ENCODE measurements around the gene FAM124B. TPM values are rescaled to one million over a fixed set of nuclear protein-coding genes. Genes with fewer than 3 reads are reported as not detected.

Gene FAM124B
- total and polyA plus RNA-seq, 2 of the 8 experiments (the other 6 are each of a cell fraction or from before 2014, with no cell fraction given), result 2.1 to 2.6 TPM

- no peak overlapping the region for H2AK5ac ChIP-seq (ENCODE audit: low read depth, low read length)
- H2AFZ ChIP-seq (ENCODE audit: low read length), result no peak overlapping the region
- no peaks in the 10 kb centered on the region for H3K79me2 ChIP-seq (ENCODE audit: control insufficient read depth in 1 of 2, insufficient read depth in 2 of 2, low read length in 2 of 2)
- no peak overlapping the region for H3K27ac ChIP-seq (ENCODE audit: low read depth, low read length)
- POLR2A ChIA-PET (ENCODE audit: partially characterized antibody), result no interaction called here
- no peaks in the 10 kb centered on the region for H3K23me2 ChIP-seq (ENCODE audit: low read depth, low read length)
- no peak overlapping the region for H4K5ac ChIP-seq (ENCODE audit: insufficient read length, low read depth, low read length)
- no peak overlapping the region for H3K14ac ChIP-seq (ENCODE audit: insufficient read length)
- no peaks in the 10 kb centered on the region for H4K20me1 ChIP-seq (replicated peaks in 1 of 2; ENCODE audit: control insufficient read depth in 1 of 2, insufficient read depth in 2 of 2, low read length in 2 of 2)
- no peak overlapping the region for H3K23ac ChIP-seq (ENCODE audit: insufficient read length)
- DNase-seq (ENCODE audit: low read depth in 1 of 2, low spot score in 2 of 2) (no peak), FAIRE-seq (no peak)
- H3K4me3 ChIP-seq (ENCODE audit: extremely low read depth in 1 of 4, insufficient read depth in 2 of 4, low read depth in 3 of 4, low read length in 4 of 4), result no peak overlapping the region
- H2BK20ac ChIP-seq (ENCODE audit: low read length), result no peak overlapping the region
- H3K4me1 ChIP-seq (replicated peaks in 1 of 4; ENCODE audit: control insufficient read depth in 3 of 4, insufficient read depth in 4 of 4, low read length in 3 of 4), result no peaks in the 10 kb centered on the region
- H3K36me3 ChIP-seq (ENCODE audit: control insufficient read depth in 2 of 4, insufficient read depth in 4 of 4, low read length in 3 of 4), result no peaks in the 10 kb centered on the region
- no peaks in the 10 kb centered on the region for H3K27me3 ChIP-seq (replicated peaks in 1 of 4; ENCODE audit: control insufficient read depth in 3 of 4, extremely low read depth in 1 of 4, insufficient read depth in 3 of 4, low read length in 3 of 4)
- H3K56ac ChIP-seq (replicated peaks; ENCODE audit: insufficient read length, low read depth, low read length), result no peak overlapping the region
- H2BK5ac ChIP-seq (ENCODE audit: low read depth, low read length), result no peak overlapping the region
- CTCF ChIA-PET (ENCODE audit: partially characterized antibody), result interaction anchor here (0.9 to 3.0 kb wide), 3 partner anchors 19 to 266 kb away, joined by 3 to 8 read pairs (median 3); no protein-coding TSS in a partner anchor
- peaks cover 9 to 13% of the 10 kb centered on the region in 2 experiments; a peak in 3 of 4 replicates for H3K9me3 ChIP-seq (ENCODE audit: insufficient read depth in 2 of 2, low read depth in 1 of 2, low read length in 1 of 2)
- no peaks in the 10 kb centered on the region; the same call in 1 of the 2 replicates for H3K79me1 ChIP-seq (ENCODE audit: low read depth, low read length)
- 84% methylated on average over 2 of the region's 2 CpGs; no CpG with 5 or more reads in 1 of the 2 experiments for WGBS, 2 experiments (ENCODE audit: extremely low coverage in 1 of 2, insufficient coverage in 1 of 2, insufficient read length in 1 of 2, insufficient replicate concordance in 2 of 2, low coverage in 1 of 2, low lambda C conversion rate in 2 of 2, missing lambda C conversion rate in 1 of 2)
- H3K4me2 ChIP-seq (ENCODE audit: insufficient read depth in 1 of 2, low read depth in 2 of 2, low read length in 2 of 2), result no peak overlapping the region
- H4K91ac ChIP-seq (replicated peaks; ENCODE audit: insufficient read length, low read length), result no peak overlapping the region
- no peak overlapping the region for H3K18ac ChIP-seq (ENCODE audit: extremely low read depth, low read length)
- no peak overlapping the region for H3K9ac ChIP-seq (replicated peaks in 1 of 4; ENCODE audit: extremely low read depth in 1 of 4, low read depth in 3 of 4, low read length in 3 of 4)
- H3K4ac ChIP-seq (replicated peaks; ENCODE audit: insufficient read length, low read depth, low read length), result no peak overlapping the region
- no peak overlapping the region for H4K8ac ChIP-seq (ENCODE audit: extremely low read depth, insufficient read depth, low read length)
- no peak overlapping the region for H2BK120ac ChIP-seq (replicated peaks; ENCODE audit: low read depth, low read length)
- no peak overlapping the region for H2BK12ac ChIP-seq (ENCODE audit: low read depth, low read length)
- no peak overlapping the region for H2BK15ac ChIP-seq (ENCODE audit: low read length)
- TF ChIP-seq CHD2 (IDR thresholded peaks at IDR 0.05; ENCODE audit: low read length) (no peak), POLR2A (IDR thresholded peaks at IDR 0.05; ENCODE audit: control extremely low read depth in 1 of 2, low read depth in 2 of 2, low read length in 2 of 2) (no peak), JUND (IDR thresholded peaks at IDR 0.05; ENCODE audit: low read length) (no peak), CTBP2 (IDR thresholded peaks at IDR 0.05; ENCODE audit: borderline replicate concordance, insufficient read depth, insufficient read length, low read length) (no peak), SUZ12 (IDR thresholded peaks at IDR 0.05; ENCODE audit: low read length) (no peak), POLR2AphosphoS5 (IDR thresholded peaks at IDR 0.05; ENCODE audit: low read depth, low read length) (no peak), SP2 (IDR thresholded peaks at IDR 0.05; ENCODE audit: low read length) (no peak), EP300 (IDR thresholded peaks at IDR 0.05; ENCODE audit: borderline replicate concordance in 1 of 2, low read depth in 2 of 2, low read length in 2 of 2) (no peak), BRCA1 (IDR thresholded peaks at IDR 0.05; ENCODE audit: low read depth, low read length) (no peak), YY1 (IDR thresholded peaks at IDR 0.05; ENCODE audit: low read depth, low read length) (no peak), CBX8 (IDR thresholded peaks at IDR 0.05; ENCODE audit: borderline replicate concordance, low read depth, low read length) (no peak)
- TF ChIP-seq, protein P1, sequence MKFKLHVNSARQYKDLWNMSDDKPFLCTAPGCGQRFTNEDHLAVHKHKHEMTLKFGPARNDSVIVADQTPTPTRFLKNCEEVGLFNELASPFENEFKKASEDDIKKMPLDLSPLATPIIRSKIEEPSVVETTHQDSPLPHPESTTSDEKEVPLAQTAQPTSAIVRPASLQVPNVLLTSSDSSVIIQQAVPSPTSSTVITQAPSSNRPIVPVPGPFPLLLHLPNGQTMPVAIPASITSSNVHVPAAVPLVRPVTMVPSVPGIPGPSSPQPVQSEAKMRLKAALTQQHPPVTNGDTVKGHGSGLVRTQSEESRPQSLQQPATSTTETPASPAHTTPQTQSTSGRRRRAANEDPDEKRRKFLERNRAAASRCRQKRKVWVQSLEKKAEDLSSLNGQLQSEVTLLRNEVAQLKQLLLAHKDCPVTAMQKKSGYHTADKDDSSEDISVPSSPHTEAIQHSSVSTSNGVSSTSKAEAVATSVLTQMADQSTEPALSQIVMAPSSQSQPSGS (IDR thresholded peaks at IDR 0.05; ENCODE audit: low read length), result no peak
- TF ChIP-seq, protein P2, sequence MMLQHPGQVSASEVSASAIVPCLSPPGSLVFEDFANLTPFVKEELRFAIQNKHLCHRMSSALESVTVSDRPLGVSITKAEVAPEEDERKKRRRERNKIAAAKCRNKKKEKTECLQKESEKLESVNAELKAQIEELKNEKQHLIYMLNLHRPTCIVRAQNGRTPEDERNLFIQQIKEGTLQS (IDR thresholded peaks at IDR 0.05; ENCODE audit: insufficient read depth, low read depth, low read length), result no peak
Observed at GRCh38 chr2:224408676-224409075, 6.8 kb upstream of the FAM124B start.

Data from H1 (cell line).